Astrocyte (in vitro differentiated cells and primary cell): ENCODE data around the gene UBE2R2. TPM values are rescaled to one million over a fixed set of nuclear protein-coding genes. Genes with fewer than 3 reads are reported as not detected.

Source experiments
- DNase-seq: peaks from one replicate; pipeline ENCODE4 v3.0.0-alpha.2; 2010; ENCODE audit warnings: low read depth
- FAIRE-seq: peaks from 2 replicates; lab custom pipeline; 2011; peaks lifted over from hg19 to GRCh38; lab: Jason Lieb, UNC
- H2AFZ ChIP-seq: 2 replicates; pipeline ENCODE4 v1.6.0; 2012; ENCODE audit warnings: low read depth, low read length, inconsistent platforms
- H3K27ac ChIP-seq: 2 replicates; pipeline ENCODE4 v1.5.1; 2011; ENCODE audit warnings: low read depth, low read length, inconsistent platforms
- H3K27me3 ChIP-seq: 2 replicates; pipeline ENCODE4 v1.6.0; 2011; ENCODE audit warnings: low read length, inconsistent platforms; ENCODE audit not compliant: insufficient read depth
- H3K36me3 ChIP-seq: 2 replicates; pipeline ENCODE4 v1.5.1; 2011; ENCODE audit warnings: low read length, inconsistent platforms; ENCODE audit not compliant: insufficient read depth
- H3K4me1 ChIP-seq: 2 replicates; pipeline ENCODE4 v1.5.1; 2011; ENCODE audit warnings: low read length, inconsistent platforms; ENCODE audit not compliant: insufficient read depth
- H3K4me2 ChIP-seq: 2 replicates; pipeline ENCODE4 v1.6.0; 2012; ENCODE audit warnings: low read length, inconsistent platforms
- H3K4me3 ChIP-seq: 2 replicates; pipeline ENCODE4 v1.5.1; 2011; ENCODE audit warnings: low read depth, mild to moderate bottlenecking, low read length, inconsistent platforms; ENCODE audit not compliant: insufficient read depth
- H3K79me2 ChIP-seq: 2 replicates; pipeline ENCODE4 v1.6.0; 2012; ENCODE audit warnings: mild to moderate bottlenecking, low read length, inconsistent platforms; ENCODE audit not compliant: insufficient read depth
- H3K9ac ChIP-seq: 2 replicates; pipeline ENCODE4 v1.6.0; 2012; ENCODE audit warnings: mild to moderate bottlenecking, low read length, inconsistent platforms
- H3K9me3 ChIP-seq: 2 replicates; pipeline ENCODE4 v1.5.1; 2012; ENCODE audit warnings: low read depth, mild to moderate bottlenecking, low read length, inconsistent platforms; ENCODE audit not compliant: insufficient read depth
- H4K20me1 ChIP-seq: 2 replicates; pipeline ENCODE4 v1.6.0; 2012; ENCODE audit warnings: low read length, inconsistent platforms; ENCODE audit not compliant: insufficient read depth
- H3K27ac Mint-ChIP-seq: one replicate; pipeline ENCODE4 v1.8.0; 2021; ENCODE audit warnings: mild to moderate bottlenecking, mixed read lengths; ENCODE audit not compliant: unreplicated experiment
- H3K27me3 Mint-ChIP-seq: one replicate; pipeline ENCODE4 v1.8.0; 2021; ENCODE audit warnings: low read depth, mixed read lengths; ENCODE audit not compliant: unreplicated experiment
- H3K36me3 Mint-ChIP-seq: one replicate; pipeline ENCODE4 v1.8.0; 2021; ENCODE audit warnings: low read depth, mixed read lengths; ENCODE audit not compliant: unreplicated experiment
- H3K4me1 Mint-ChIP-seq: one replicate; pipeline ENCODE4 v1.8.0; 2021; ENCODE audit warnings: low read depth, mixed read lengths; ENCODE audit not compliant: unreplicated experiment
- H3K4me3 Mint-ChIP-seq: one replicate; pipeline ENCODE4 v1.8.0; 2021; ENCODE audit warnings: mild to moderate bottlenecking, moderate library complexity, mixed read lengths; ENCODE audit not compliant: unreplicated experiment
- H3K9me3 Mint-ChIP-seq: one replicate; pipeline ENCODE4 v1.8.0; 2021; ENCODE audit warnings: mild to moderate bottlenecking, mixed read lengths; ENCODE audit not compliant: unreplicated experiment
- CTCF ChIP-seq: IDR thresholded peaks from 2 replicates; pipeline ENCODE4 v1.5.1; 2011; ENCODE audit warnings: low read depth, mild to moderate bottlenecking, inconsistent platforms, low read length, moderate library complexity; ENCODE audit not compliant: insufficient read depth
- EZH2 ChIP-seq: IDR thresholded peaks from 2 replicates; pipeline ENCODE4 v1.6.1; 2012; ENCODE audit warnings: mild to moderate bottlenecking, low read length, inconsistent platforms; ENCODE audit not compliant: insufficient read depth
- total RNA-seq: library from RNA; stranded (reverse); gene quantifications from 2 replicates; pipeline ENCODE4 v1.2.1, GENCODE V29; 2021

Gene UBE2R2
- total RNA-seq, 1 donor from 2014 or later, result 48.7 TPM

GRCh38 chr9:33776578-33776977 is 40.4 kb upstream of the UBE2R2 start:
- Mint-ChIP-seq H3K4me1 (no peaks in the 10 kb centered on the region), H3K36me3 (peaks cover 2% of the 10 kb centered on the region), H3K9me3 (peaks cover 9% of the 10 kb centered on the region), H3K4me3 (no peak overlapping the region), H3K27ac (no peak overlapping the region), H3K27me3 (peaks cover 5% of the 10 kb centered on the region)
- Histone ChIP-seq H3K27ac (no peak overlapping the region), H3K79me2 (no peaks in the 10 kb centered on the region), H3K36me3 (no peaks in the 10 kb centered on the region), H3K4me3 (no peak overlapping the region), H3K9ac (no peak overlapping the region), H3K9me3 (no peaks in the 10 kb centered on the region), H3K27me3 (peaks cover 4% of the 10 kb centered on the region), H2AFZ (no peak overlapping the region), H3K4me2 (no peak overlapping the region), H3K4me1 (no peaks in the 10 kb centered on the region), H4K20me1 (no peaks in the 10 kb centered on the region)
- FAIRE-seq (no peak), DNase-seq (no peak)
- TF ChIP-seq CTCF (no peak), EZH2 (no peak)

DNA sequence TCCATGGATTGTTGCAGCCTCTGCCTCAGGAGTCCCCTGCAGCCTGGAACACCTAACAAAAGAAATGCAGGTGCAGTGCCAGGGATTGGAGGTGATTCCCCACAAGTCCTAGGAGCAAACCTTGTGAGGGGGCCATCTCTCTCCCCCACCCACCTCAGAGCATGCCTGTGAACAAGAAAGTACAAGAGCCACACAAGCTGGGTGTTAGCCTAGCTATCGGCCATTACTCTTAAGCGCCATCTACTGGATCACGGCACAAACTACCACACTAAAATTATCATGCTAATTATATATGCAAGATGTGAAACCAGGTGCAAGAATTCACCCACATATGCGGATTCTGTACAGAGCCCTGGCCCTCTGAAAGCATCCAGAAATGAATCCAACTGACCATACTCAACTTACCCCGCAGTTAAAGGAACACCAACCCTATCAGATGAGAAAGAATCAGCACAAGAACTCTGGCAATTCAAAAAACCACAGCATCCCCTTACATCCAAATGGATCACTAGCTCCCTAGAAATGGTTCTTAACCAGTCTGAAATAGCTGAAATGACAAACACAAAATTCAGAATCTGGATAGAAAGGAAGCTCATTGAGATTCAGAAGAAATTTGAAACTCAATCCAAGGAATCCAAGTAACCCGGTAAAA is 38.1 kb upstream of the UBE2R2 start:
- Histone ChIP-seq H3K4me2 (no peak overlapping the region), H2AFZ (no peak overlapping the region), H3K27ac (no peak overlapping the region), H3K79me2 (no peaks in the 10 kb centered on the region), H3K4me1 (peaks cover 5% of the 10 kb centered on the region), H4K20me1 (no peaks in the 10 kb centered on the region), H3K36me3 (no peaks in the 10 kb centered on the region), H3K9ac (no peak overlapping the region), H3K4me3 (no peak overlapping the region), H3K9me3 (no peaks in the 10 kb centered on the region), H3K27me3 (peaks cover 4% of the 10 kb centered on the region)
- Mint-ChIP-seq H3K27ac (no peak overlapping the region), H3K4me3 (no peak overlapping the region), H3K36me3 (peaks cover 3% of the 10 kb centered on the region), H3K9me3 (peaks cover 9% of the 10 kb centered on the region), H3K27me3 (peaks cover 5% of the 10 kb centered on the region), H3K4me1 (peaks cover 6% of the 10 kb centered on the region)
- TF ChIP-seq EZH2 (no peak), CTCF (peak; percentile 89)
- FAIRE-seq, result peak; percentile 79
- DNase-seq, result peak; percentile 19

- Histone ChIP-seq H2AFZ (no peak overlapping the region), H3K27me3 (peaks cover 6% of the 10 kb centered on the region), H3K9ac (no peak overlapping the region), H3K27ac (no peak overlapping the region), H3K4me3 (no peak overlapping the region), H3K79me2 (no peaks in the 10 kb centered on the region), H3K4me2 (no peak overlapping the region), H3K9me3 (no peaks in the 10 kb centered on the region), H4K20me1 (no peaks in the 10 kb centered on the region), H3K36me3 (no peaks in the 10 kb centered on the region), H3K4me1 (peaks cover 5% of the 10 kb centered on the region)
- H3K27ac Mint-ChIP-seq, result no peak overlapping the region
- DNase-seq, result no peak
- TF ChIP-seq CTCF (no peak), EZH2 (no peak)
- H3K36me3 Mint-ChIP-seq, result peaks cover 1% of the 10 kb centered on the region
- peaks cover 9% of the 10 kb centered on the region for H3K9me3 Mint-ChIP-seq
- H3K4me3 Mint-ChIP-seq, result no peak overlapping the region
- H3K27me3 Mint-ChIP-seq, result peaks cover 5% of the 10 kb centered on the region
- peaks cover 6% of the 10 kb centered on the region for H3K4me1 Mint-ChIP-seq
- no peak for FAIRE-seq
Observed at GRCh38 chr9:33780276-33780675, 36.7 kb upstream of the UBE2R2 start.
